GM19193 (cell line): ENCODE measurements around the gene LDHAL6B.

Experiments used
- POLR2A ChIP-seq: IDR thresholded peaks from 4 replicates; pipeline ENCODE4 v1.6.1; 2011; ENCODE audit not compliant: insufficient read depth, insufficient read length; ENCODE audit errors: extremely low read depth

LDHAL6B gene

GRCh38 chr15:59255680-59256336 is 49.2 kb downstream of the LDHAL6B start:
- no peak for TF ChIP-seq POLR2A

- TF ChIP-seq POLR2A = no peak
Observed at GRCh38 chr15:59256482-59256881, 49.8 kb downstream of the LDHAL6B start.

- TF ChIP-seq POLR2A = no peak
Observed at GRCh38 chr15:59257140-59257539, 50.5 kb downstream of the LDHAL6B start.
